ENCODE results near the gene INPP5D.
"Not testable (repeated sequence)": the region's sequence is repeated elsewhere in the genome, so short reads cannot be mapped to it uniquely, and the experiment has no call there.

Gene INPP5D

GRCh38 chr2:233032551-233033320 is 27.4 kb upstream of the INPP5D start, which contains the start of gene NEU2:
Gene NEU2, plus strand, starts transcription at chr2:233032672. Its CDS starts 0 bp downstream, at chr2:233032672.
- no peak for DNase-seq (ENCODE audit: low read depth in 2 of 2)

- DNase-seq (ENCODE audit: low read depth in 2 of 2), result no peak
Observed at GRCh38 chr2:233033672-233034071, 26.5 kb upstream of the INPP5D start.

- no peak for DNase-seq (ENCODE audit: low read depth in 2 of 2)
Observed at GRCh38 chr2:233034091-233034882, 25.9 kb upstream of the INPP5D start.

- DNase-seq (ENCODE audit: low read depth in 2 of 2), result no peak
Observed at GRCh38 chr2:233035426-233036161, 24.5 kb upstream of the INPP5D start.

GRCh38 chr2:233036162-233036838 is 23.8 kb upstream of the INPP5D start:
- DNase-seq (ENCODE audit: low read depth in 2 of 2), result no peak

- DNase-seq (ENCODE audit: low read depth in 2 of 2), result no peak
Observed at GRCh38 chr2:233037078-233037477, 23.1 kb upstream of the INPP5D start.

GRCh38 chr2:233039212-233039845 is 20.8 kb upstream of the INPP5D start:
- DNase-seq (ENCODE audit: low read depth in 2 of 2), result no peak

- DNase-seq (ENCODE audit: low read depth in 2 of 2), result no peak
Observed at GRCh38 chr2:233039846-233040530, 20.2 kb upstream of the INPP5D start.

- no peak for DNase-seq (ENCODE audit: low read depth in 2 of 2)
Observed at GRCh38 chr2:233040571-233040970, 19.6 kb upstream of the INPP5D start.

GRCh38 chr2:233041722-233042323 is 18.3 kb upstream of the INPP5D start:
- DNase-seq (ENCODE audit: low read depth in 2 of 2), result no peak

- DNase-seq (ENCODE audit: low read depth in 2 of 2), result no peak
Observed at GRCh38 chr2:233042549-233042948, 17.6 kb upstream of the INPP5D start.

- no peak for DNase-seq (ENCODE audit: low read depth in 2 of 2)
Observed at GRCh38 chr2:233044974-233045605, 15.1 kb upstream of the INPP5D start.

GRCh38 chr2:233047206-233047605 is 12.9 kb upstream of the INPP5D start:
- DNase-seq (ENCODE audit: low read depth in 2 of 2), result no peak

GRCh38 chr2:233047667-233048066 is 12.5 kb upstream of the INPP5D start:
- DNase-seq (ENCODE audit: low read depth in 2 of 2), result no peak

GRCh38 chr2:233048569-233049193 is 11.5 kb upstream of the INPP5D start:
- DNase-seq (ENCODE audit: low read depth in 2 of 2), result no peak

GRCh38 chr2:233049194-233049761 is 10.9 kb upstream of the INPP5D start:
- no peak for DNase-seq (ENCODE audit: low read depth in 2 of 2)

- no peak for DNase-seq (ENCODE audit: low read depth in 2 of 2)
Observed at GRCh38 chr2:233051241-233052149, 8.6 kb upstream of the INPP5D start.

GRCh38 chr2:233052517-233052916 is 7.6 kb upstream of the INPP5D start:
- not testable (repeated sequence) for DNase-seq (ENCODE audit: low read depth in 2 of 2)
